ENCODE measurements around the gene IVD. TPM values are rescaled to one million over a fixed set of nuclear protein-coding genes. Genes with fewer than 3 reads are reported as not detected.

The IVD gene
- total and polyA plus RNA-seq, 2 of the 4 experiments (the other 2 are of a cell fraction) = 31.7 to 41.1 TPM

GRCh38 chr15:40421246-40422157 lies 15.9 kb downstream of the IVD start:
- Histone ChIP-seq H2BK5ac (ENCODE audit: low read depth, low read length, poor library complexity, severe bottlenecking) (no peak overlapping the region), H3K27me3 (ENCODE audit: control insufficient read depth, insufficient read depth, low read length) (no peaks in the 10 kb centered on the region; the same call in 1 of the 2 replicates), H3K4me1 (ENCODE audit: control insufficient read depth, insufficient read depth, low read length) (no peaks in the 10 kb centered on the region), H2BK120ac (ENCODE audit: low read depth, low read length) (no peak overlapping the region), H3K79me1 (ENCODE audit: low read depth in 1 of 2, low read length in 2 of 2) (no peaks in the 10 kb centered on the region), H3K4me2 (ENCODE audit: low read depth, low read length) (peak overlapping the region; percentile 84), H2BK15ac (ENCODE audit: low read depth, low read length) (no peak overlapping the region), H3K36me3 (ENCODE audit: control insufficient read depth, insufficient read depth, low read length) (peaks cover 9% of the 10 kb centered on the region), H2BK20ac (ENCODE audit: low read depth, low read length) (no peak overlapping the region), H3K27ac (ENCODE audit: insufficient read depth, low read length) (no peak overlapping the region), H3K56ac (ENCODE audit: extremely low read depth, insufficient read depth, low read length) (no peak overlapping the region), H3K9me3 (ENCODE audit: control insufficient read depth, insufficient read depth, low read length) (no peaks in the 10 kb centered on the region), H4K91ac (ENCODE audit: insufficient read depth, low read depth, low read length) (no peak overlapping the region), H2AK9ac (replicated peaks; ENCODE audit: low read depth, low read length, poor library complexity) (peak overlapping the region; percentile 96), H3K4me3 (ENCODE audit: insufficient read depth, low read depth, low read length) (no peak overlapping the region), H3K9me1 (ENCODE audit: insufficient read depth, low read length) (no peaks in the 10 kb centered on the region), H3K9ac (ENCODE audit: low read depth, low read length) (0 out of 2 replicates have a peak overlapping the region, but pooled peaks have one; percentile 4), H4K5ac (ENCODE audit: low read depth, low read length) (no peak overlapping the region), H3K14ac (replicated peaks; ENCODE audit: low read depth, low read length) (no peak overlapping the region), H3K23ac (ENCODE audit: low read depth, low read length) (no peak overlapping the region), H3K4ac (ENCODE audit: low read depth, low read length) (no peak overlapping the region), H4K8ac (ENCODE audit: low read depth in 2 of 2, low read length in 2 of 2) (no peak overlapping the region; a peak in 1 of 4 replicates), H4K20me1 (ENCODE audit: insufficient read depth, low read length) (peaks cover 3% of the 10 kb centered on the region; the same call in 1 of the 2 replicates), H2AK5ac (ENCODE audit: low read depth, low read length) (0 out of 2 replicates have a peak overlapping the region, but pooled peaks have one; percentile 20), H3K18ac (ENCODE audit: low read depth, low read length) (no peak overlapping the region), H2AFZ (replicated peaks; ENCODE audit: low read length, poor library complexity) (peak overlapping the region; percentile 88)
- in situ Hi-C loops (cut with MboI; ENCODE audit: low sequenced_read_pairs) = loop anchor here (5.0 to 10.0 kb wide), 3 partner anchors 99 to 377 kb away; partner anchors contain the start of gene INAFM2
- TF ChIP-seq, protein P1, sequence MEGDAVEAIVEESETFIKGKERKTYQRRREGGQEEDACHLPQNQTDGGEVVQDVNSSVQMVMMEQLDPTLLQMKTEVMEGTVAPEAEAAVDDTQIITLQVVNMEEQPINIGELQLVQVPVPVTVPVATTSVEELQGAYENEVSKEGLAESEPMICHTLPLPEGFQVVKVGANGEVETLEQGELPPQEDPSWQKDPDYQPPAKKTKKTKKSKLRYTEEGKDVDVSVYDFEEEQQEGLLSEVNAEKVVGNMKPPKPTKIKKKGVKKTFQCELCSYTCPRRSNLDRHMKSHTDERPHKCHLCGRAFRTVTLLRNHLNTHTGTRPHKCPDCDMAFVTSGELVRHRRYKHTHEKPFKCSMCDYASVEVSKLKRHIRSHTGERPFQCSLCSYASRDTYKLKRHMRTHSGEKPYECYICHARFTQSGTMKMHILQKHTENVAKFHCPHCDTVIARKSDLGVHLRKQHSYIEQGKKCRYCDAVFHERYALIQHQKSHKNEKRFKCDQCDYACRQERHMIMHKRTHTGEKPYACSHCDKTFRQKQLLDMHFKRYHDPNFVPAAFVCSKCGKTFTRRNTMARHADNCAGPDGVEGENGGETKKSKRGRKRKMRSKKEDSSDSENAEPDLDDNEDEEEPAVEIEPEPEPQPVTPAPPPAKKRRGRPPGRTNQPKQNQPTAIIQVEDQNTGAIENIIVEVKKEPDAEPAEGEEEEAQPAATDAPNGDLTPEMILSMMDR (conservative IDR thresholded peaks at IDR 0.05; ENCODE audit: low read depth, low read length) = peak; percentile 93
- TF ChIP-seq MAZ (IDR thresholded peaks at IDR 0.05; ENCODE audit: borderline replicate concordance, low read depth, low read length) (peak; percentile 54; the same call in 1 of the 2 replicates), CHD1 (IDR thresholded peaks at IDR 0.05; ENCODE audit: low read depth, low read length) (no peak), SMC3 (IDR thresholded peaks at IDR 0.05; ENCODE audit: low read depth, low read length) (peak; percentile 88), MXI1 (IDR thresholded peaks at IDR 0.05; ENCODE audit: borderline replicate concordance, low read depth, low read length) (no peak), CEBPB (IDR thresholded peaks at IDR 0.05; ENCODE audit: low read depth, low read length) (no peak), RFX5 (IDR thresholded peaks at IDR 0.05; ENCODE audit: low read depth, low read length) (no peak), RAD21 (IDR thresholded peaks at IDR 0.05; ENCODE audit: low read length) (peak; percentile 96)
- TF ChIP-seq, protein P2, sequence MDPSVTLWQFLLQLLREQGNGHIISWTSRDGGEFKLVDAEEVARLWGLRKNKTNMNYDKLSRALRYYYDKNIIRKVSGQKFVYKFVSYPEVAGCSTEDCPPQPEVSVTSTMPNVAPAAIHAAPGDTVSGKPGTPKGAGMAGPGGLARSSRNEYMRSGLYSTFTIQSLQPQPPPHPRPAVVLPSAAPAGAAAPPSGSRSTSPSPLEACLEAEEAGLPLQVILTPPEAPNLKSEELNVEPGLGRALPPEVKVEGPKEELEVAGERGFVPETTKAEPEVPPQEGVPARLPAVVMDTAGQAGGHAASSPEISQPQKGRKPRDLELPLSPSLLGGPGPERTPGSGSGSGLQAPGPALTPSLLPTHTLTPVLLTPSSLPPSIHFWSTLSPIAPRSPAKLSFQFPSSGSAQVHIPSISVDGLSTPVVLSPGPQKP (IDR thresholded peaks at IDR 0.05; ENCODE audit: borderline replicate concordance, low read depth, low read length) = no peak
- TF ChIP-seq, protein P3, sequence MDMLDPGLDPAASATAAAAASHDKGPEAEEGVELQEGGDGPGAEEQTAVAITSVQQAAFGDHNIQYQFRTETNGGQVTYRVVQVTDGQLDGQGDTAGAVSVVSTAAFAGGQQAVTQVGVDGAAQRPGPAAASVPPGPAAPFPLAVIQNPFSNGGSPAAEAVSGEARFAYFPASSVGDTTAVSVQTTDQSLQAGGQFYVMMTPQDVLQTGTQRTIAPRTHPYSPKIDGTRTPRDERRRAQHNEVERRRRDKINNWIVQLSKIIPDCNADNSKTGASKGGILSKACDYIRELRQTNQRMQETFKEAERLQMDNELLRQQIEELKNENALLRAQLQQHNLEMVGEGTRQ (IDR thresholded peaks at IDR 0.05; ENCODE audit: low read depth, low read length) = no peak
- dilution Hi-C loops (cut with HindIII; ENCODE audit: low sequenced_read_pairs, unreplicated experiment) = no loop called here
- ATAC-seq (ENCODE audit: low read depth) (peak; percentile 99), DNase-seq (peak; percentile 52)
- ChIA-PET POLR2A (ENCODE audit: unreplicated experiment) (interaction anchor here (0.6 kb wide), 1 partner anchor 1759 kb away, joined by 20 read pairs; no protein-coding TSS in a partner anchor), CTCF (interaction anchor here (0.7 to 1.6 kb wide), 3 partner anchors 16 to 93 kb away, joined by 4 to 5 read pairs (median 5); partner anchors contain the start of gene IVD)
- 0% methylated on average over 2 of the region's 31 CpGs; no CpG with 5 or more reads in 1 of the 2 experiments for WGBS, 2 experiments (ENCODE audit: extremely low coverage in 2 of 2, insufficient read length in 1 of 2)
- no TSS peak for BruUV-seq (replicated peaks)
- intact Hi-C loops (cut with micrococcal nuclease) = loop anchor here (1.0 kb wide), 5 partner anchors 53 to 142 kb away; partner anchors contain the start of genes CCDC9B and INAFM2

Measured in IMR-90 (cell line).